Measurements from ENCODE around the gene POP5. TPM values are rescaled to one million over a fixed set of nuclear protein-coding genes. Genes with fewer than 3 reads are reported as not detected.

POP5 gene
- total RNA-seq, 3 donors from 2014 or later, result 29.5 to 44.3 (median 37.7) TPM

- ATAC-seq, result peak; percentile 62
- no peaks in the 10 kb centered on the region for H3K36me3 ChIP-seq (ENCODE audit: low read depth)
- no peaks in the 10 kb centered on the region for H3K9me3 ChIP-seq
- DNase-seq, result peak; percentile 56 to 82 (median 81)
- H3K4me1 ChIP-seq (ENCODE audit: low read depth), result peaks cover 20% of the 10 kb centered on the region
- TF ChIP-seq CTCF (IDR thresholded peaks at IDR 0.05), result no peak
- intact Hi-C loops (cut with DNase I, micrococcal nuclease), result loop anchor here in 1 of 2 donors (10.0 kb wide), 1 partner anchor 130 kb away; the partner anchor contains the start of gene UNC119B
- no peak overlapping the region for H3K4me3 ChIP-seq
These were observed 3.3 kb upstream of the POP5 start for GRCh38 chr12:120584343-120585149.

- Histone ChIP-seq H3K4me3 (no peak overlapping the region), H3K36me3 (ENCODE audit: low read depth) (no peaks in the 10 kb centered on the region), H3K4me1 (ENCODE audit: low read depth) (peaks cover 17% of the 10 kb centered on the region), H3K9me3 (no peaks in the 10 kb centered on the region)
- TF ChIP-seq CTCF (IDR thresholded peaks at IDR 0.05), result peak; percentile 89
- DNase-seq (peak; percentile 79 to 85 (median 82)), ATAC-seq (peak; percentile 54)
- intact Hi-C loops (cut with DNase I, micrococcal nuclease), result loop anchor here in 1 of 2 donors (10.0 kb wide), 1 partner anchor 131 kb away; the partner anchor contains the start of gene UNC119B
These were observed 2.4 kb upstream of the POP5 start for GRCh38 chr12:120583478-120584030.

GRCh38 chr12:120581998-120582397, 796 bp upstream of the POP5 start:
- no peak for DNase-seq
- TF ChIP-seq CTCF (IDR thresholded peaks at IDR 0.05), result no peak
- H3K9me3 ChIP-seq, result no peaks in the 10 kb centered on the region
- no peaks in the 10 kb centered on the region for H3K36me3 ChIP-seq (ENCODE audit: low read depth)
- peaks cover 17% of the 10 kb centered on the region for H3K4me1 ChIP-seq (ENCODE audit: low read depth)
- no peak overlapping the region for H3K4me3 ChIP-seq
- intact Hi-C loops (cut with DNase I, micrococcal nuclease), result loop anchor here in 1 of 2 donors (10.0 kb wide), 1 partner anchor 133 kb away; the partner anchor contains the start of gene UNC119B
- no peak for ATAC-seq

GRCh38 chr12:120579179-120579578, 2.0 kb downstream of the POP5 start:
- Histone ChIP-seq H3K4me1 (ENCODE audit: low read depth) (peaks cover 15% of the 10 kb centered on the region), H3K9me3 (no peaks in the 10 kb centered on the region), H3K36me3 (ENCODE audit: low read depth) (peaks cover 9% of the 10 kb centered on the region), H3K4me3 (no peak overlapping the region)
- DNase-seq (no peak), ATAC-seq (no peak)
- intact Hi-C loops (cut with DNase I, micrococcal nuclease), result no loop called here
- TF ChIP-seq CTCF (IDR thresholded peaks at IDR 0.05), result no peak

- H3K4me3 ChIP-seq, result no peak overlapping the region
- H3K36me3 ChIP-seq (ENCODE audit: low read depth), result peaks cover 14% of the 10 kb centered on the region
- ATAC-seq, result no peak
- intact Hi-C loops (cut with DNase I, micrococcal nuclease), result no loop called here
- TF ChIP-seq CTCF (IDR thresholded peaks at IDR 0.05), result no peak
- no peak for DNase-seq
- no peaks in the 10 kb centered on the region for H3K9me3 ChIP-seq
- no peaks in the 10 kb centered on the region for H3K4me1 ChIP-seq (ENCODE audit: low read depth)
These were observed 7.1 kb downstream of the POP5 start for GRCh38 chr12:120574106-120574505.
